GM12878 (cell line): ENCODE data around the gene BCAR3. TPM values are rescaled to one million over a fixed set of nuclear protein-coding genes. Genes with fewer than 3 reads are reported as not detected.

ENCODE experiments used
- ATAC-seq: fragments of 200-7000 bp; cut with Tn5 transposase; 3 replicates; pipeline ENCODE4 v1.9.1; 2020; ENCODE audit warnings: mild to moderate bottlenecking, moderate library complexity
- BruUV-seq: library from RNA; stranded (reverse); fragments of 400-500 nt; replicated peaks from 2 replicates; lab custom pipeline; 2021; lab: Mats Ljungman, UMichigan
- CTCF ChIA-PET: fragments of 300-600 bp; sonication (Branson Sonifier 250); formaldehyde crosslinking; extraction: SDS; loops from one replicate; lab custom pipeline; 2021; ENCODE audit warnings: inconsistent platforms; lab: Yijun Ruan, JAX
- POLR2A ChIA-PET: fragments of 350-600 bp; formaldehyde crosslinking; extraction: SDS; loops from one replicate; lab custom pipeline; 2021; ENCODE audit warnings: inconsistent platforms; lab: Charles Lee
- RAD21 ChIA-PET: fragments of 300-600 bp; sonication (Branson Sonifier 250); formaldehyde crosslinking; loops from one replicate; lab custom pipeline; 2023; ENCODE audit warnings: antibody characterized with exemption; ENCODE audit not compliant: unreplicated experiment; lab: Charles Lee
- SMC1A ChIA-PET: fragments of 300-600 bp; sonication (Branson Sonifier 250); formaldehyde crosslinking; loops from one replicate; lab custom pipeline; 2023; ENCODE audit not compliant: unreplicated experiment, uncharacterized antibody; lab: Charles Lee
- DNase-seq: peaks from one replicate; pipeline ENCODE4 v3.0.0-alpha.2; 2011; ENCODE audit warnings: low read depth, low spot score
- FAIRE-seq: peaks from 3 replicates; lab custom pipeline; 2011; peaks lifted over from hg19 to GRCh38; lab: Jason Lieb, UNC
- H2AFZ ChIP-seq: 2 replicates; pipeline ENCODE4 v1.6.0; 2011; ENCODE audit warnings: low read depth, low read length, control low read depth; ENCODE audit not compliant: control insufficient read depth
- H3K27ac ChIP-seq: 2 replicates; pipeline ENCODE4 v1.5.1; 2011; ENCODE audit warnings: control low read depth; ENCODE audit not compliant: control insufficient read depth, insufficient read depth
- H3K27me3 ChIP-seq, 2 experiments: replicated peaks in 1 of 2; 2 replicates each; pipeline versions ENCODE4 v1.6.0 to v1.6.1; 2011; ENCODE audit warnings: low read length in 1 of 2; ENCODE audit not compliant: control insufficient read depth in 2 of 2, insufficient read depth in 2 of 2
- H3K36me3 ChIP-seq, 2 experiments: 2 replicates each; pipeline ENCODE4 v1.5.1; 2011; ENCODE audit warnings: low read length in 1 of 2; ENCODE audit not compliant: control insufficient read depth in 2 of 2, insufficient read depth in 2 of 2
- H3K4me1 ChIP-seq: 2 replicates; pipeline ENCODE4 v1.6.1; 2011; ENCODE audit warnings: mild to moderate bottlenecking, low read length, moderate library complexity, mixed read lengths; ENCODE audit not compliant: control insufficient read depth, insufficient read depth
- H3K4me2 ChIP-seq: 2 replicates; pipeline ENCODE4 v1.6.0; 2011; ENCODE audit warnings: control low read depth; ENCODE audit not compliant: control insufficient read depth, insufficient read depth
- H3K4me3 ChIP-seq: fragments of 200-600 bp; sonication (generic); 2 replicates; pipeline ENCODE4 v1.5.1; 2016
- H3K79me2 ChIP-seq: 2 replicates; pipeline ENCODE4 v1.6.0; 2011; ENCODE audit warnings: low read length; ENCODE audit not compliant: control insufficient read depth, insufficient read depth
- H3K9ac ChIP-seq: 2 replicates; pipeline ENCODE4 v1.8.0; 2011; ENCODE audit warnings: low read length, control low read depth, mixed read lengths; ENCODE audit not compliant: control insufficient read depth, insufficient read depth
- H3K9me3 ChIP-seq: replicated peaks from 3 replicates; pipeline ENCODE4 v1.5.1; 2011; ENCODE audit warnings: mild to moderate bottlenecking, low read length; ENCODE audit not compliant: control insufficient read depth, insufficient read depth
- H4K20me1 ChIP-seq: 2 replicates; pipeline ENCODE4 v1.6.0; 2011; ENCODE audit not compliant: control insufficient read depth, insufficient read depth
- CBX5 ChIP-seq: sonication (generic); IDR thresholded peaks from 2 replicates; pipeline ENCODE4 v1.6.1; 2016; ENCODE audit warnings: low read depth, moderate library complexity, mild to moderate bottlenecking, inconsistent platforms
- CREM ChIP-seq: IDR thresholded peaks from 2 replicates; pipeline ENCODE4 v1.6.1; 2014; ENCODE audit warnings: antibody characterized with exemption, low read depth
- FOXM1 ChIP-seq: IDR thresholded peaks from 2 replicates; pipeline ENCODE4 v1.6.1; 2012; ENCODE audit warnings: low read depth, mild to moderate bottlenecking, inconsistent platforms, low read length, moderate library complexity
- KAT2A ChIP-seq: conservative IDR thresholded peaks from 2 replicates; pipeline ENCODE4 v1.6.1; 2011; ENCODE audit warnings: low read depth, low read length; ENCODE audit not compliant: control insufficient read depth
- KDM1A ChIP-seq: fragments of 200-600 bp; sonication (generic); IDR thresholded peaks from 2 replicates; pipeline ENCODE4 v1.6.1; 2016; ENCODE audit warnings: borderline replicate concordance
- MYC ChIP-seq: IDR thresholded peaks from 2 replicates; pipeline ENCODE4 v1.6.1; 2011; ENCODE audit warnings: mild to moderate bottlenecking, low read length, moderate library complexity, inconsistent platforms; ENCODE audit not compliant: insufficient read depth, insufficient replicate concordance, insufficient read length, severe bottlenecking
- NBN ChIP-seq: fragments of 450-650 bp; IDR thresholded peaks from 2 replicates; pipeline ENCODE4 v1.6.1; 2016
- NFIC ChIP-seq: IDR thresholded peaks from 2 replicates; pipeline ENCODE4 v1.6.1; 2012; ENCODE audit warnings: low read depth, mild to moderate bottlenecking, inconsistent platforms, low read length, moderate library complexity
- POLR2AphosphoS5 ChIP-seq: IDR thresholded peaks from 2 replicates; pipeline ENCODE4 v1.6.1; 2011; ENCODE audit warnings: mild to moderate bottlenecking, low read length, inconsistent platforms
- TCF12 ChIP-seq: IDR thresholded peaks from 2 replicates; pipeline ENCODE4 v1.6.1; 2011; ENCODE audit warnings: low read depth, mild to moderate bottlenecking, low read length
- ZBED1 ChIP-seq: IDR thresholded peaks from 2 replicates; pipeline ENCODE4 v1.6.1; 2016; ENCODE audit warnings: borderline replicate concordance
- ZNF274 ChIP-seq: IDR thresholded peaks from one replicate; pipeline ENCODE4 v1.8.0; 2011; ENCODE audit not compliant: insufficient read length, insufficient read depth
- ZNF384 ChIP-seq: IDR thresholded peaks from 2 replicates; pipeline ENCODE4 v1.6.1; 2012; ENCODE audit warnings: low read depth, mild to moderate bottlenecking, low read length, improper control_type of control experiment, borderline replicate concordance
- WGBS: methylation state at CpG from one replicate; pipeline ENCODE4 v1.1.6; 2016; ENCODE audit warnings: low lambda C conversion rate; ENCODE audit not compliant: insufficient replicate concordance, insufficient coverage; ENCODE audit errors: missing lambda C conversion rate; 5-methylcytosine and 5-hydroxymethylcytosine counted together
- in situ Hi-C: fragments of 300-500 bp; cut with MboI; formaldehyde crosslinking; loops from 9 replicates; pipeline ENCODE4 v1.14.3; 2018; ENCODE audit warnings: mixed read lengths
- intact Hi-C: fragments of 100-400 bp; cut with micrococcal nuclease; formaldehyde crosslinking; loops from one replicate; pipeline ENCODE4 v1.14.2; 2022; ENCODE audit not compliant: unreplicated experiment
- polyA plus RNA-seq, 11 experiments: library from polyadenylated mRNA; depleted of rRNA in 4 of 11; unstranded in 6 of 11; stranded (reverse) in 5 of 11; fragments of >200 nt; fragmentation: Nextera tagmentation in 4 of 11; fragmentation: Illumina TruSeq in 1 of 11; extraction: Ambion mirVana in 4 of 11; extraction: Trizol in 1 of 11; gene quantifications; 1 replicate in 1 of 11; 2 replicates in 10 of 11; pipeline versions ENCODE4 v1.2.1 to v1.2.3, GENCODE V29; 2011 to 2016; ENCODE audit warnings: inconsistent platforms in 2 of 11, missing spikeins in 2 of 11, low read depth in 1 of 11
- total RNA-seq, 4 experiments: library from RNA; depleted of rRNA in 3 of 4; stranded (reverse); fragments of >200 nt in 3 of 4; fragmentation: Illumina TruSeq in 1 of 4; extraction: Trizol in 1 of 4; gene quantifications; 2 replicates each; pipeline versions ENCODE4 v1.2.1 to v1.2.3, GENCODE V29; 2013 to 2021
- TF ChIP-seq, protein P1 (sequence below), 3 experiments: IDR thresholded peaks in 2 of 3; conservative IDR thresholded peaks in 1 of 3; 2 replicates each; pipeline ENCODE4 v1.5.1; 2011; ENCODE audit warnings: low read depth in 3 of 3, low read length in 3 of 3, mild to moderate bottlenecking in 3 of 3, control low read depth in 2 of 3, moderate library complexity in 2 of 3, inconsistent platforms in 1 of 3, mixed read lengths in 1 of 3; ENCODE audit not compliant: control insufficient read depth in 2 of 3, insufficient read depth in 1 of 3; ENCODE audit errors: extremely low read depth in 1 of 3

Gene BCAR3
- total and polyA plus RNA-seq, 10 of the 15 experiments (the other 5 are each of a cell fraction or from before 2014, with no cell fraction given): 1.3 to 6.6 (median 1.8) TPM

DNA sequence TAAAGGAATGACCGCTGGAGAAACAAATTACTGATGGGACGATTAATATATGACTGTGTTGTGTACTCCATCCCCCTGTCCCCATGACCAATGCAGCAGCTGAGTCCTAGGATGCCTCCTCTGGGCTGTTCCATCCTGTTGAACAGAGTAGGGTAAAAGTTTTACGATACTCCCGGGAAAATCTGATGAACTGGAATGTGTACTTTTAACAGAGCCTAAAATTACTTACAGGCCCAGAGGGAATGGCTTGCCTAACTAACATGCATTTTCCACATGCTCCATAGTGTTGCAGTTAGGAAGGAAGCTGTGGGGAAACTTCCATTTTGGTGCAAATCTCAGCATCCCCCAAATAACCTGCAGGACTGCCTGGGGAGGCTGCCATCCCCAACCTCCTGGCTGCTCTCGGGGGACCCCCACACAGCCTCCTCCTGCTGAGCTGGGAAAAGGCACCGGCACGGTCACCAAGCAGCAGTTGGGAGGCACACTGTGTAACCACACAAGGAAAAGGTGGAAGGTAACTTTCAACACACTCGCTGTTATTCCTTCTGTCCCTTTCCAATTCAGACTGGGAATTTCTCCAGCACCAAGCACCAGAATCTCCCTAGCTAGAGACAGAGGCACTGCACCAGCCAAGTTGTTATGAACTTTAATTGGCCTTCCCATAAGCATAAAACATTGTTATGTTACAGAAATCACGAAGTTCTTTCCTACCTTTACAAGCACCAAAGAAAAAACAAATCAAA is 97.2 kb downstream of the BCAR3 start:
- Histone ChIP-seq H3K9me3 (no peaks in the 10 kb centered on the region), H3K9ac (no peak overlapping the region), H2AFZ (no peak overlapping the region)
- RAD21 ChIA-PET: no interaction called here
- POLR2A ChIA-PET: no interaction called here
- DNase-seq: no peak
- no peak for TF ChIP-seq FOXM1
- TF ChIP-seq, all 136 proteins: peak for 0
- no peak overlapping the region for H3K4me2 ChIP-seq
- in situ Hi-C loops (no loop called here), intact Hi-C loops (no loop called here)
- H3K4me1 ChIP-seq: no peaks in the 10 kb centered on the region
- ATAC-seq (no peak), FAIRE-seq (no peak)
- no peaks in the 10 kb centered on the region; the same call in 1 of the 2 replicates for H4K20me1 ChIP-seq
- SMC1A ChIA-PET: no interaction called here
- no TSS peak for BruUV-seq
- CTCF ChIA-PET: interaction anchor here (1.1 to 1.2 kb wide), 2 partner anchors 45 to 279 kb away, joined by 3 read pairs; no protein-coding TSS in a partner anchor
- H3K36me3 ChIP-seq: no peaks in the 10 kb centered on the region; a peak in 1 of 4 replicates
- no peak overlapping the region for H3K27ac ChIP-seq
- no peaks in the 10 kb centered on the region for H3K27me3 ChIP-seq
- H3K4me3 ChIP-seq: no peak overlapping the region
- 81% methylated on average over 9 of the region's 9 CpGs for WGBS
- no peaks in the 10 kb centered on the region for H3K79me2 ChIP-seq

DNA sequence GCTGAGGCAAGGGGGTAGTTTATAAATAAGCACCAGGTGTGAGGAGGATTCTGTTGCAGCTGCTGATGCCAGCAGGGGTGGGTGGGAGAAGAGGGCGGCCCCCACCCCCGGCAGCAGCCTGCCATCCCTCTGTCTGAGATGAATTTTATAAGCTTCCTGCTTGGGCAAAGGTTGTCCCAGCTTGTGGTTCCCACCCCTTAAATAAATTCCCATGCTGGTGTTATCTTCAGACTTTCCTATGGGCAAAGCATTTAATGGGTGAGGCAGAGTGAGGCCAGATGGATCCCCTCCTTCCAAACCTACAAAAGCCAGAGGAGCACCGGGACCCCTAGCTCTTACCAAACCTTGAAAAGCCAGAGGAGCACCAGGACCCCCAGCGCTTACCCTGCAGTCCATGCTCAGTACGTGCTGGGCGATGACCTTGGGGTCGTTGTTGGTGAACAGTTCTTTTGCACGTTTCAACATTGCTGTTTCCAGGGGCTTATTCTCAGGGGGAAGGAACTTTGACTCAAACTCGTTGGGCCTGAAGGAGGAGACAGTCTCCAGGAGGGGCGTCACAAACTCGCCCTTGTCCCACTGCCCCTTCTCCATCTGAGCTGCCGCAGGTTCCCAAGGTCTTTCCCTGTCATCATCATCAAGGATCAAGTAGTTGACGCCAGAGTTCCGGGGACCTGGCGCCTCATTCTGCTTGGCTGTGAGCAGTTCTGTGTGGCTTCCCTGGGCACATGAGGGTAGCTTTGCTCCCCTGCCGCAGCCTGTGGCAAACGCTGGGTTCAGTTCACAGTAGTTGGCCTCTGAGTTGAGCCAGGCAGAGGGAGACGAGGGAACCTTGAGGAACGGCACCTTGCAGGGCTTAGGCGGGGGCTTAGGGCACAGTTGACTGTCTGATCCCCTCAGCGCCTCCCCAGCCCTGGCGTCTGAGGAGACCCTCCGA is 99.5 kb downstream of the BCAR3 start:
- no peak overlapping the region for H3K27ac ChIP-seq
- no peaks in the 10 kb centered on the region for H3K4me1 ChIP-seq
- in situ Hi-C loops: no loop called here
- no peak overlapping the region for H3K9ac ChIP-seq
- H2AFZ ChIP-seq: no peak overlapping the region
- no peak overlapping the region for H3K4me2 ChIP-seq
- H3K4me3 ChIP-seq: no peak overlapping the region
- no peak for DNase-seq
- no peaks in the 10 kb centered on the region for H3K9me3 ChIP-seq
- WGBS: 81% methylated on average over 22 of the region's 23 CpGs
- intact Hi-C loops: no loop called here
- H3K36me3 ChIP-seq: no peaks in the 10 kb centered on the region; a peak in 1 of 4 replicates
- no peaks in the 10 kb centered on the region for H3K79me2 ChIP-seq
- ATAC-seq: no peak
- ChIA-PET CTCF (no interaction called here), SMC1A (interaction anchor here (0.7 to 0.9 kb wide), 3 partner anchors 10 to 46 kb away, joined by 3 to 4 read pairs (median 3); no protein-coding TSS in a partner anchor), POLR2A (no interaction called here), RAD21 (interaction anchor here (1.5 kb wide), 1 partner anchor 232 kb away, joined by 3 read pairs; no protein-coding TSS in a partner anchor)
- no TSS peak for BruUV-seq
- no peaks in the 10 kb centered on the region for H3K27me3 ChIP-seq
- no peak for FAIRE-seq
- H4K20me1 ChIP-seq: no peaks in the 10 kb centered on the region
- TF ChIP-seq CBX5 (no peak), ZNF384 (no peak), KAT2A (no peak), KDM1A (no peak), ZNF274 (no peak), MYC (no peak), POLR2AphosphoS5 (no peak), NBN (no peak), NFIC (no peak), TCF12 (no peak), CREM (no peak), ZBED1 (no peak)
- TF ChIP-seq, protein P1, sequence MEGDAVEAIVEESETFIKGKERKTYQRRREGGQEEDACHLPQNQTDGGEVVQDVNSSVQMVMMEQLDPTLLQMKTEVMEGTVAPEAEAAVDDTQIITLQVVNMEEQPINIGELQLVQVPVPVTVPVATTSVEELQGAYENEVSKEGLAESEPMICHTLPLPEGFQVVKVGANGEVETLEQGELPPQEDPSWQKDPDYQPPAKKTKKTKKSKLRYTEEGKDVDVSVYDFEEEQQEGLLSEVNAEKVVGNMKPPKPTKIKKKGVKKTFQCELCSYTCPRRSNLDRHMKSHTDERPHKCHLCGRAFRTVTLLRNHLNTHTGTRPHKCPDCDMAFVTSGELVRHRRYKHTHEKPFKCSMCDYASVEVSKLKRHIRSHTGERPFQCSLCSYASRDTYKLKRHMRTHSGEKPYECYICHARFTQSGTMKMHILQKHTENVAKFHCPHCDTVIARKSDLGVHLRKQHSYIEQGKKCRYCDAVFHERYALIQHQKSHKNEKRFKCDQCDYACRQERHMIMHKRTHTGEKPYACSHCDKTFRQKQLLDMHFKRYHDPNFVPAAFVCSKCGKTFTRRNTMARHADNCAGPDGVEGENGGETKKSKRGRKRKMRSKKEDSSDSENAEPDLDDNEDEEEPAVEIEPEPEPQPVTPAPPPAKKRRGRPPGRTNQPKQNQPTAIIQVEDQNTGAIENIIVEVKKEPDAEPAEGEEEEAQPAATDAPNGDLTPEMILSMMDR (IDR thresholded peaks at IDR 0.05 in 2 of 3, conservative IDR thresholded peaks at IDR 0.05 in 1 of 3; ENCODE audit: control insufficient read depth in 2 of 3, extremely low read depth in 1 of 3, insufficient read depth in 1 of 3, low read depth in 3 of 3, low read length in 3 of 3): no peak
